Smooth muscle cell (in vitro differentiated cells): ENCODE measurements around the gene NFYB. TPM values are rescaled to one million over a fixed set of nuclear protein-coding genes. Genes with fewer than 3 reads are reported as not detected.

ENCODE experiments used
- DNase-seq: peaks from one replicate; lab custom pipeline; 2025; ENCODE audit not compliant: unreplicated experiment; lab: John Stamatoyannopoulos, UW
- H2AFZ ChIP-seq: fragments of 200-600 bp; sonication (generic); 2 replicates; pipeline ENCODE4 v1.6.0; 2016; ENCODE audit warnings: antibody characterized with exemption, low read depth, mild to moderate bottlenecking
- H3F3A ChIP-seq: fragments of 200-600 bp; sonication (generic); 2 replicates; pipeline ENCODE4 v1.6.0; 2017; ENCODE audit warnings: antibody characterized with exemption, low read depth
- H3K27ac ChIP-seq: fragments of 200-600 bp; sonication (generic); 2 replicates; pipeline ENCODE4 v1.5.1; 2016; ENCODE audit warnings: low read depth, mild to moderate bottlenecking
- H3K27me3 ChIP-seq: fragments of 200-600 bp; sonication (generic); 2 replicates; pipeline ENCODE4 v1.6.1; 2016; ENCODE audit warnings: low read depth, mild to moderate bottlenecking
- H3K36me3 ChIP-seq: fragments of 200-600 bp; sonication (generic); 2 replicates; pipeline ENCODE4 v1.5.1; 2016; ENCODE audit warnings: low read depth
- H3K4me1 ChIP-seq: fragments of 200-600 bp; sonication (generic); 2 replicates; pipeline ENCODE4 v1.5.1; 2016; ENCODE audit warnings: low read depth
- H3K4me2 ChIP-seq: fragments of 200-600 bp; sonication (generic); 2 replicates; pipeline ENCODE4 v1.6.0; 2016; ENCODE audit warnings: mild to moderate bottlenecking
- H3K4me3 ChIP-seq: fragments of 200-600 bp; sonication (generic); 2 replicates; pipeline ENCODE4 v1.5.1; 2016; ENCODE audit warnings: mild to moderate bottlenecking
- H3K79me2 ChIP-seq: fragments of 200-600 bp; sonication (generic); 2 replicates; pipeline ENCODE4 v1.6.0; 2016; ENCODE audit warnings: low read depth, mild to moderate bottlenecking
- H3K9ac ChIP-seq: fragments of 200-600 bp; sonication (generic); 2 replicates; pipeline ENCODE4 v1.6.0; 2016; ENCODE audit warnings: low read depth
- H3K9me3 ChIP-seq: fragments of 200-600 bp; sonication (generic); replicated peaks from 2 replicates; pipeline ENCODE4 v1.5.1; 2016; ENCODE audit warnings: low read depth
- H4K20me1 ChIP-seq: fragments of 200-600 bp; sonication (generic); 2 replicates; pipeline ENCODE4 v1.6.0; 2016; ENCODE audit warnings: low read depth
- WGBS: methylation state at CpG from one replicate; pipeline ENCODE4 v1.1.7; 2016; ENCODE audit warnings: low lambda C conversion rate; 5-methylcytosine and 5-hydroxymethylcytosine counted together
- polyA plus RNA-seq: library from polyadenylated mRNA; unstranded; fragments of >200 nt; fragmentation: Nextera tagmentation; extraction: Ambion mirVana; gene quantifications from 2 replicates; pipeline ENCODE4 v1.2.1, GENCODE V29; 2016
- total RNA-seq: library from RNA; depleted of rRNA; stranded (reverse); fragments of >200 nt; gene quantifications from 2 replicates; pipeline ENCODE4 v1.2.3, GENCODE V29; 2014
- TF ChIP-seq, protein P1 (sequence below): fragments of 200-600 bp; sonication (generic); IDR thresholded peaks from 2 replicates; pipeline ENCODE4 v1.5.1; 2017; ENCODE audit warnings: borderline replicate concordance, mild to moderate bottlenecking, antibody characterized with exemption; ENCODE audit not compliant: insufficient read depth, poor library complexity, severe bottlenecking

NFYB gene
- total and polyA plus RNA-seq, 2 experiments from 2014 or later: 20.2 to 22.6 TPM

DNA sequence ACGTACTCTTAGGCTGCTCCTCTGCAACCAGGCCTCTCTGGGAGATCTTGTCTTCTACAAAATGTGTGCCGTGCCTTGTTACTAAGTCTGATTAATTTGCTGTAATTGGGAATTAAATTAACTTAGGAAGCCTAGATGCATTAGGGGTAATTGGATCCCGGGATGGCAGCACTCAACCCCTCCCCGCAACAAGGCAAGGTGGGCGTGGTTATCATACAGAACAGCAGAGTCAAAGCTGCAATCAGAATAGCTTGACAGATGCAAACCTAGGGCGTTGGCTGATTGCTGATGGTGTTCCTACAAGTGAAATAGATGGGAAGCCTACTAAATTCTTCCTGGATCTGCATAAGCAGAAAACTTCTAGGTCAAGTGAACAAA lies 34.5 kb upstream of the NFYB start:
- no peaks in the 10 kb centered on the region for H3K4me1 ChIP-seq
- H4K20me1 ChIP-seq: no peaks in the 10 kb centered on the region
- no peaks in the 10 kb centered on the region for H3K79me2 ChIP-seq
- H3K4me2 ChIP-seq: no peak overlapping the region
- H3K36me3 ChIP-seq: no peaks in the 10 kb centered on the region
- TF ChIP-seq, protein P1, sequence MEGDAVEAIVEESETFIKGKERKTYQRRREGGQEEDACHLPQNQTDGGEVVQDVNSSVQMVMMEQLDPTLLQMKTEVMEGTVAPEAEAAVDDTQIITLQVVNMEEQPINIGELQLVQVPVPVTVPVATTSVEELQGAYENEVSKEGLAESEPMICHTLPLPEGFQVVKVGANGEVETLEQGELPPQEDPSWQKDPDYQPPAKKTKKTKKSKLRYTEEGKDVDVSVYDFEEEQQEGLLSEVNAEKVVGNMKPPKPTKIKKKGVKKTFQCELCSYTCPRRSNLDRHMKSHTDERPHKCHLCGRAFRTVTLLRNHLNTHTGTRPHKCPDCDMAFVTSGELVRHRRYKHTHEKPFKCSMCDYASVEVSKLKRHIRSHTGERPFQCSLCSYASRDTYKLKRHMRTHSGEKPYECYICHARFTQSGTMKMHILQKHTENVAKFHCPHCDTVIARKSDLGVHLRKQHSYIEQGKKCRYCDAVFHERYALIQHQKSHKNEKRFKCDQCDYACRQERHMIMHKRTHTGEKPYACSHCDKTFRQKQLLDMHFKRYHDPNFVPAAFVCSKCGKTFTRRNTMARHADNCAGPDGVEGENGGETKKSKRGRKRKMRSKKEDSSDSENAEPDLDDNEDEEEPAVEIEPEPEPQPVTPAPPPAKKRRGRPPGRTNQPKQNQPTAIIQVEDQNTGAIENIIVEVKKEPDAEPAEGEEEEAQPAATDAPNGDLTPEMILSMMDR: no peak
- H3K4me3 ChIP-seq: no peak overlapping the region
- H3K9ac ChIP-seq: no peak overlapping the region
- H3K27me3 ChIP-seq: no peaks in the 10 kb centered on the region
- H3K9me3 ChIP-seq: no peaks in the 10 kb centered on the region
- WGBS: 91% methylated on average over 6 of the region's 6 CpGs
- no peak overlapping the region for H2AFZ ChIP-seq
- no peak overlapping the region for H3K27ac ChIP-seq
- H3F3A ChIP-seq: no peaks in the 10 kb centered on the region
- no peak for DNase-seq

- no peaks in the 10 kb centered on the region for H3F3A ChIP-seq
- no peaks in the 10 kb centered on the region for H3K9me3 ChIP-seq
- DNase-seq: no peak
- no peaks in the 10 kb centered on the region for H4K20me1 ChIP-seq
- TF ChIP-seq, protein P1: no peak
- no peak overlapping the region for H3K4me3 ChIP-seq
- 87% methylated on average over 20 of the region's 28 CpGs for WGBS
- no peaks in the 10 kb centered on the region for H3K79me2 ChIP-seq
- H3K9ac ChIP-seq: no peak overlapping the region
- no peaks in the 10 kb centered on the region for H3K36me3 ChIP-seq
- no peaks in the 10 kb centered on the region for H3K4me1 ChIP-seq
- H3K27ac ChIP-seq: no peak overlapping the region
- no peak overlapping the region for H3K4me2 ChIP-seq
- H2AFZ ChIP-seq: no peak overlapping the region
- H3K27me3 ChIP-seq: no peaks in the 10 kb centered on the region
Observed at GRCh38 chr12:104171785-104172569, 34.0 kb upstream of the NFYB start.

GRCh38 chr12:104168596-104168995 lies 30.6 kb upstream of the NFYB start:
- Histone ChIP-seq H3K4me1 (no peaks in the 10 kb centered on the region), H2AFZ (no peak overlapping the region), H3K9me3 (no peaks in the 10 kb centered on the region), H3F3A (no peaks in the 10 kb centered on the region), H3K4me2 (no peak overlapping the region), H3K27me3 (no peaks in the 10 kb centered on the region), H3K27ac (no peak overlapping the region), H4K20me1 (no peaks in the 10 kb centered on the region), H3K79me2 (no peaks in the 10 kb centered on the region), H3K9ac (no peak overlapping the region), H3K36me3 (no peaks in the 10 kb centered on the region), H3K4me3 (no peak overlapping the region)
- WGBS: 90% methylated on average over 5 of the region's 5 CpGs
- DNase-seq: no peak
- TF ChIP-seq, protein P1: no peak
